ENCODE measurements around the gene RUNX3. TPM values are rescaled to one million over a fixed set of nuclear protein-coding genes. Genes with fewer than 3 reads are reported as not detected.

Gene RUNX3
- polyA plus RNA-seq, 1 experiment = 0.23 TPM

DNA sequence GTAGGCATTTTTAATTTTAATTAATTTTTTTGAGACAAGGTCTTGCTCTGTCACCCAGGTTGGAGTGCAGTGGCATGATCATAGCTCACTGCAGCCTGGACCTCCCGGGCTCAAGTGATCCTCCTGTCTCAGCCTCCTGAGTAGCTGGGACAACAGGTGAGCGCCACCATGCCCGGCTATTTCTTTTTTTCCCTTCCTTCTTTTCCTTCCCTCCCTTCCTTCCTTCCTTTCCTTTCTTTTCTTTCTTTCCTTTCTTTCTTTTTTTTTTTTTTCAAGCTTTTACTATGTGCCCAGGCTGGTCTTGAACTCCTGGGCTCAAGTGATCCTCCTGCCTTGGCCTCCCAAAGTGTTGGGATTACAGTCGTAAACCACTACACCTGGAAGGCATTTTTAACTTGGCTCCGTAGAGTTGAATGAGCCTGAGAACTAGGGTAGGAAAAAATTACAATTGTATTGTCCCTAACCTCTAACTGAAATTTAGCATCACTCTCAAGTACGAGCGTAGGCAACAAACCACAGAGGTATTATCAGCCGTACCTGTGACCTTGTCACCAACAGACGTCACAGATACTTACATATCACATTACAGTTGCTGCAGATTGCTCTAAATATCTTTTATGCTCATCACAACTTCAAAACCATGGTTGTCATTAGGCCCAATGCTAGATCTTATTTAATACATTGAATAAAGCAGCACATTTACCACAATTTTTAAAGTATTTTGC, 8.0 kb downstream of the RUNX3 start:
- Histone ChIP-seq H3K36me3 (ENCODE audit: control insufficient read depth, insufficient read depth, low read length) (no peaks in the 10 kb centered on the region), H3K4me3 (ENCODE audit: low read depth, low read length) (no peak overlapping the region), H3K27me3 (ENCODE audit: control insufficient read depth, insufficient read depth, low read length) (peaks cover 13% of the 10 kb centered on the region)
- ChIA-PET CTCF (no interaction called here), POLR2A (no interaction called here)
- TF ChIP-seq, protein P1, sequence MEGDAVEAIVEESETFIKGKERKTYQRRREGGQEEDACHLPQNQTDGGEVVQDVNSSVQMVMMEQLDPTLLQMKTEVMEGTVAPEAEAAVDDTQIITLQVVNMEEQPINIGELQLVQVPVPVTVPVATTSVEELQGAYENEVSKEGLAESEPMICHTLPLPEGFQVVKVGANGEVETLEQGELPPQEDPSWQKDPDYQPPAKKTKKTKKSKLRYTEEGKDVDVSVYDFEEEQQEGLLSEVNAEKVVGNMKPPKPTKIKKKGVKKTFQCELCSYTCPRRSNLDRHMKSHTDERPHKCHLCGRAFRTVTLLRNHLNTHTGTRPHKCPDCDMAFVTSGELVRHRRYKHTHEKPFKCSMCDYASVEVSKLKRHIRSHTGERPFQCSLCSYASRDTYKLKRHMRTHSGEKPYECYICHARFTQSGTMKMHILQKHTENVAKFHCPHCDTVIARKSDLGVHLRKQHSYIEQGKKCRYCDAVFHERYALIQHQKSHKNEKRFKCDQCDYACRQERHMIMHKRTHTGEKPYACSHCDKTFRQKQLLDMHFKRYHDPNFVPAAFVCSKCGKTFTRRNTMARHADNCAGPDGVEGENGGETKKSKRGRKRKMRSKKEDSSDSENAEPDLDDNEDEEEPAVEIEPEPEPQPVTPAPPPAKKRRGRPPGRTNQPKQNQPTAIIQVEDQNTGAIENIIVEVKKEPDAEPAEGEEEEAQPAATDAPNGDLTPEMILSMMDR (IDR thresholded peaks at IDR 0.05; ENCODE audit: insufficient read depth, low read depth, low read length) = no peak
- no peak for DNase-seq (ENCODE audit: low read depth)

DNA sequence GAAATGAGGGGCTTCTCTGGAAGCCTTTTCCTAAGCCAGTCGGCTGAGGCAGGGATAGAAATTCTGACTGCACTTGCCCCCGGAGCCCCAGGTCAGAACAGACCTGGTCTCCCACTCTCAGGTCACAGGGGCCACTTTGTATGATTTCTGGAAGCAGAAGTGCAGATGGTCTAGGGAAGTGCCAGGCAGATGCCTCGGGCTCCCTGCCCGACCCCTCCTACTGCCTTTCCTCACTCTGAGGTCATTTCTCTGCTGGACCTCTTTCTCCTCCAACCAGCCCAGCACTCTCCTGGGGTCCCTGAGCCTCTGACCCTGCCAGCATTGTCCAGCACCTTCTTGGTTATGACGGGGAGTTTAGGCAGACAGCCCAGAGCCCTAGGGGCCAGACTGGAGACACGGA, 8.7 kb downstream of the RUNX3 start:
- TF ChIP-seq, protein P1 (IDR thresholded peaks at IDR 0.05; ENCODE audit: insufficient read depth, low read depth, low read length) = no peak
- CTCF ChIA-PET = no interaction called here
- no peak overlapping the region for H3K4me3 ChIP-seq (ENCODE audit: low read depth, low read length)
- no peak for DNase-seq (ENCODE audit: low read depth)
- POLR2A ChIA-PET = no interaction called here
- H3K36me3 ChIP-seq (ENCODE audit: control insufficient read depth, insufficient read depth, low read length) = no peaks in the 10 kb centered on the region
- H3K27me3 ChIP-seq (ENCODE audit: control insufficient read depth, insufficient read depth, low read length) = peaks cover 11% of the 10 kb centered on the region

DNA sequence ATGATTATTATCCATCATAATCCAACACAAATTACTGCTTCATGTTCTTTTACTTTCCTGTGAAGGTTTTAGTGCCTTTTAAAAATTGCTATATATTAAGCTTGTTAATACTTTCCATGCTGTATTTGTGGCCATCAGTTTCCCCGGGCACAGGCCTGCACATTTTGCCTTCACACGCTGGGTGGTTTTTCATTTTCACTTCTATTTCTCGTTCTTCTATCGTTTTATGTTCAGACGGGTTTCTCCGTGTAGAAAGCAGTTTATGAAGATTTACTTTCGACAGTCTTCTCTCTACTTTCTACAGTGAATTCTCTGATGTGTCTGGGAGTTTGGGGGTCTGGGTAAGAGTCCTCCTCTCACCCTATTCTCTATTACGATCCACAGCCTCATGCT, 9.5 kb downstream of the RUNX3 start:
- POLR2A ChIA-PET = no interaction called here
- H3K4me3 ChIP-seq (ENCODE audit: low read depth, low read length) = no peak overlapping the region
- TF ChIP-seq, protein P1 (IDR thresholded peaks at IDR 0.05; ENCODE audit: insufficient read depth, low read depth, low read length) = no peak
- H3K36me3 ChIP-seq (ENCODE audit: control insufficient read depth, insufficient read depth, low read length) = no peaks in the 10 kb centered on the region
- CTCF ChIA-PET = no interaction called here
- peaks cover 5% of the 10 kb centered on the region for H3K27me3 ChIP-seq (ENCODE audit: control insufficient read depth, insufficient read depth, low read length)
- DNase-seq (ENCODE audit: low read depth) = no peak

DNA sequence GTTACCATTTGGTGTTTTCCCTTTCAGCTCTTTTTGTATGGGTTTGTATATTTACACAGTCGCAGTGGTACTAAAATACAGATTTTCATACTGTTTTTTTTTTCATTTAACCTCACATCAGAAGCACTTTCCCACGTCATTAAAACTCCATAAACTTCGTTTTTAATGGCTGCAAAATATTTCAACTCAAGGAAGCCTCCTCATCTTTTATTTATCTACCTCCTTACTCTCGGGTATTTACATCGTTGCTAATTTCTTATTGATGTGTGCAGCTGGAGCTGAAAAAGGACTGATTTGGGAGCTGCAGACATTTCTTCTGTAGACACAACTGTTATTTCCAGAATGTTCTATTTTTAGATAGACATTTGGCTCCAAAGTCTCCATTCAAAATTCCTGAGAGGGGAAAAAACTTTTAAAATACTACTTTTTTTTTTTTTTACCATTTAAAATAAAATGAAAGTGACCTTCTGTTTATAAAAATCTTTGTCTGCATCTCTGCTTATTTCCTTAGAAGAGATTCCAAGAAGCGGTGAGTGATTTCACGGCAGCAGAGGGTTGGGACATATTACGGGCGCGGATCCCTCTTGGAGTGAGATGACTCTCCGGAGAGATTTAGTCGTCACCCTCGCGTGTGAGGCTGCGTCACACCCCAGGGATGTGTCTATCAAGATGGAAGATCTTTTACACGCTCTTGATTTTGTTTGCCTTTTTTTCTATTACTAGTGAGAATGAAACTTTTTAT, 10.1 kb downstream of the RUNX3 start:
- ChIA-PET CTCF (interaction anchor here (0.8 to 1.1 kb wide), 3 partner anchors 9 to 22 kb away, joined by 3 read pairs; no protein-coding TSS in a partner anchor), POLR2A (no interaction called here)
- H3K36me3 ChIP-seq (ENCODE audit: control insufficient read depth, insufficient read depth, low read length) = no peaks in the 10 kb centered on the region
- DNase-seq (ENCODE audit: low read depth) = no peak
- TF ChIP-seq, protein P1 (IDR thresholded peaks at IDR 0.05; ENCODE audit: insufficient read depth, low read depth, low read length) = no peak
- peaks cover under 1% of the 10 kb centered on the region for H3K27me3 ChIP-seq (ENCODE audit: control insufficient read depth, insufficient read depth, low read length)
- H3K4me3 ChIP-seq (ENCODE audit: low read depth, low read length) = no peak overlapping the region

DNA sequence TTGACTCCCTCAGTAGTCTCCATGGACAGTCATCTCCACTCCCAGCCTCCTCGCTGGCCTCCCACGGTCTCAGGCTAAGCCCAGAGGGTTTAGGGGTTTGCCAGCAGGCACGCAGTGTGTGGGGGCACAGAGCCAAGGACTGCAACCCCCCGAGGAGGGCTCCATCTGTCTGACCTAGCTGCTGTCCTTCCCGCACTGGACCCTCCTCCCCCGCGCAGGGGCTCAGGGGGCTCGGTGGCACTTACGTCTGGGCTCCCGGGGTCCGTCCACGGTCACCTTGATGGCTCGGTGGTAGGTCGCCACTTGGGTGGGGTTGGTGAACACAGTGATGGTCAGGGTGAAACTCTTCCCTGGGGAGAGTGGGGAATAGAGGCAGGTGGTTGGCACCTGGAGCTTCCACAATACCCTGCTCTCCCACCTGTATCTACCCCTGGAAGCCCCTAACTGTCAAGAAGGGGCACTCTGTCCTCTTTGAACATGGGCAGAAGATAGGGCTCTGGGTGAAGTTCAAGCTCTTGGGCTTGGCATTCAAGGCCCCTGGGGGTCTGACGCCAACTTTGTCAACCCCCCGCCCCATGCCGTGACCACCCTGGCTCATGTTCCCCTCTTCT, 11.0 kb downstream of the RUNX3 start:
- POLR2A ChIA-PET = no interaction called here
- no peaks in the 10 kb centered on the region; the same call in none of the 2 replicates for H3K27me3 ChIP-seq (ENCODE audit: control insufficient read depth, insufficient read depth, low read length)
- DNase-seq (ENCODE audit: low read depth) = no peak
- H3K4me3 ChIP-seq (ENCODE audit: low read depth, low read length) = no peak overlapping the region
- no peaks in the 10 kb centered on the region for H3K36me3 ChIP-seq (ENCODE audit: control insufficient read depth, insufficient read depth, low read length)
- CTCF ChIA-PET = interaction anchor here (0.8 to 1.5 kb wide), 4 partner anchors 8 to 119 kb away, joined by 3 to 4 read pairs (median 3); no protein-coding TSS in a partner anchor
- TF ChIP-seq, protein P1 (IDR thresholded peaks at IDR 0.05; ENCODE audit: insufficient read depth, low read depth, low read length) = no peak
